22Rv1 (cell line): ENCODE data around the gene TUB.

Source experiments
- ZFX ChIP-seq: fragments of 450-650 bp; IDR thresholded peaks from 2 replicates; pipeline ENCODE4 v1.6.1; 2017; ENCODE audit warnings: antibody characterized with exemption, borderline replicate concordance
- TF ChIP-seq, protein P1 (sequence below): fragments of 450-650 bp; IDR thresholded peaks from 2 replicates; pipeline ENCODE4 v1.5.1; 2017; ENCODE audit warnings: mild to moderate bottlenecking

DNA sequence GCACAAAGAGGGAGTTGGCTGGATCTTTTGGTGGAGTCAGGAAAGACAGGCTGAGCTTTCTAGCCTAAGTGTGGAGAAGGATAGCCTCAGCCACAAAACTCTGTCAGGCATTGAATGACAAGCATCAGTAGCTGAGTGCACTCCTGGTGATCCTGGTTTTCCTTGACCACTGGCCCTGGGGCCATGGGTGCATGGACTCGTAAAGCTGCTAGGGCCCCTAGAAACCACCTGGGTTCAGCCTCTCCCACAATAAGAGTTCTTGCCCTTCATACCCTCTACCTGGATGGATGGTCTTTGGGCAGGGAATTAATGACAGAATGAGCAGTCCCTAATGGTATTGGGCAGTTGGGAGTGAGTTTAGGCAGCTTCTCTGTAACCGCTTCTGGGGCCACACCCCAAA is 22.9 kb downstream of the TUB start:
- TF ChIP-seq, protein P1, sequence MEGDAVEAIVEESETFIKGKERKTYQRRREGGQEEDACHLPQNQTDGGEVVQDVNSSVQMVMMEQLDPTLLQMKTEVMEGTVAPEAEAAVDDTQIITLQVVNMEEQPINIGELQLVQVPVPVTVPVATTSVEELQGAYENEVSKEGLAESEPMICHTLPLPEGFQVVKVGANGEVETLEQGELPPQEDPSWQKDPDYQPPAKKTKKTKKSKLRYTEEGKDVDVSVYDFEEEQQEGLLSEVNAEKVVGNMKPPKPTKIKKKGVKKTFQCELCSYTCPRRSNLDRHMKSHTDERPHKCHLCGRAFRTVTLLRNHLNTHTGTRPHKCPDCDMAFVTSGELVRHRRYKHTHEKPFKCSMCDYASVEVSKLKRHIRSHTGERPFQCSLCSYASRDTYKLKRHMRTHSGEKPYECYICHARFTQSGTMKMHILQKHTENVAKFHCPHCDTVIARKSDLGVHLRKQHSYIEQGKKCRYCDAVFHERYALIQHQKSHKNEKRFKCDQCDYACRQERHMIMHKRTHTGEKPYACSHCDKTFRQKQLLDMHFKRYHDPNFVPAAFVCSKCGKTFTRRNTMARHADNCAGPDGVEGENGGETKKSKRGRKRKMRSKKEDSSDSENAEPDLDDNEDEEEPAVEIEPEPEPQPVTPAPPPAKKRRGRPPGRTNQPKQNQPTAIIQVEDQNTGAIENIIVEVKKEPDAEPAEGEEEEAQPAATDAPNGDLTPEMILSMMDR, result no peak
- no peak for TF ChIP-seq ZFX
